GM23248 (cell line): Measurements from ENCODE around the gene TULP4.
"Not testable (repeated sequence)": the region's sequence is repeated elsewhere in the genome, so short reads cannot be mapped to it uniquely, and the experiment has no call there.

Experiments used
- EZH2 ChIP-seq: fragments of 200-600 bp; sonication (generic); IDR thresholded peaks from 2 replicates; pipeline ENCODE4 v1.6.1; 2018; ENCODE audit warnings: antibody characterized with exemption, mild to moderate bottlenecking; ENCODE audit not compliant: insufficient read depth, poor library complexity, severe bottlenecking
- EZH2phosphoT487 ChIP-seq: fragments of 200-600 bp; sonication (generic); IDR thresholded peaks from 2 replicates; pipeline ENCODE4 v1.6.1; 2018; ENCODE audit warnings: antibody characterized with exemption, moderate library complexity, mild to moderate bottlenecking, low read depth; ENCODE audit not compliant: insufficient read depth

DNA sequence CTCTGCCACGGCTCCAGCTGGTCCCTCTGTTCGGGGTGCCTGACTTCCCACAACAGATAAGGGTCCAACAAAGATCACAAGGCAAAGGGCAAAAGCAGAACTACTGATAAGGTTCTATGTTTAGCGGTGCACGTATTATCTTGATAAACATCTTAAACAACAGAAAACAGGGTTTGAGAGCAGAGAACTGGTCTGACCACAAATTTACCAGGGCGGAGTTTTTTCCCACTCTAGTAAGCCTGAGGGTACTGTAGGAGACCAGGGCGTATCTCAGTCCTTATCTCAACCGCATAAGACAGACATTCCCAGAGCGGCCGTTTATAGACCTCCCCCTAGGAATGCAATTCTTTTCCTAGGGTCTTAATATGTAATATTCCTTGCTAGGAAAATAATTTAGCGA is 14.6 kb upstream of the TULP4 start:
- TF ChIP-seq EZH2, EZH2phosphoT487: not testable (repeated sequence)
